Measurements from ENCODE around the gene USF1. TPM values are rescaled to one million over a fixed set of nuclear protein-coding genes. Genes with fewer than 3 reads are reported as not detected.

USF1 gene
- total and polyA plus RNA-seq, 9 of the 15 experiments (the other 6 are each of a cell fraction or from before 2014, with no cell fraction given), result 7.4 to 60.2 (median 54.2) TPM

- no peaks in the 10 kb centered on the region for H3K36me3 ChIP-seq (ENCODE audit: control insufficient read depth, insufficient read depth, low read length)
- H2AFZ ChIP-seq (ENCODE audit: low read depth, low read length), result no peak overlapping the region
- FAIRE-seq (peak; percentile 32), DNase-seq (ENCODE audit: extremely low read depth in 1 of 4, low spot score in 3 of 4) (no peak), ATAC-seq (no peak)
- no peaks in the 10 kb centered on the region for H3K9me3 ChIP-seq (replicated peaks; ENCODE audit: control insufficient read depth, insufficient read depth, low read depth, low read length)
- H3K4me2 ChIP-seq (ENCODE audit: insufficient read depth, low read length), result no peak overlapping the region
- intact Hi-C loops (cut with micrococcal nuclease), result no loop called here
- 0% methylated on average over 2 of the region's 2 CpGs for WGBS (ENCODE audit: insufficient coverage, low coverage, missing lambda C conversion rate)
- peaks cover 11 to 18% of the 10 kb centered on the region in 2 experiments; a peak in 4 of 5 replicates for H3K4me1 ChIP-seq (replicated peaks in 1 of 2; ENCODE audit: control insufficient read depth in 2 of 2, insufficient read depth in 2 of 2, low read length in 2 of 2)
- no peaks in the 10 kb centered on the region for H3K9me1 ChIP-seq (ENCODE audit: control insufficient read depth, insufficient read depth, low read length)
- H3K79me2 ChIP-seq (ENCODE audit: control insufficient read depth, insufficient read depth, low read length), result no peaks in the 10 kb centered on the region
- in situ Hi-C loops (cut with MboI), result loop anchor here (25.0 kb wide), 1 partner anchor 248 kb away; no protein-coding TSS in a partner anchor
- ChIA-PET CTCF (ENCODE audit: low intra/inter-chr PET ratio) (no interaction called here), POLR2A (interaction anchor here (0.5 to 1.8 kb wide), 3 partner anchors 10 to 298 kb away, joined by 3 to 8 read pairs (median 3); no protein-coding TSS in a partner anchor)
- H4K20me1 ChIP-seq (replicated peaks; ENCODE audit: control insufficient read depth, insufficient read depth, low read length), result no peaks in the 10 kb centered on the region
- no TSS peak for BruUV-seq (replicated peaks)
- H3K27ac ChIP-seq (ENCODE audit: extremely low read depth, low read depth, low read length), result no peak overlapping the region
- TF ChIP-seq ATF3 (IDR thresholded peaks at IDR 0.05) (peak; percentile 31; the same call in 1 of the 2 replicates), ATF3 (CRISPR knock-in tag; conservative IDR thresholded peaks at IDR 0.05) (no peak), ESRRB (CRISPR knock-in tag; IDR thresholded peaks at IDR 0.05; ENCODE audit: borderline replicate concordance) (no peak), SAFB2 (IDR thresholded peaks at IDR 0.05; ENCODE audit: borderline replicate concordance, low read depth, low read length, severe bottlenecking) (no peak), JUND (IDR thresholded peaks at IDR 0.05; ENCODE audit: borderline replicate concordance, low read depth, low read length) (peak; percentile 21; the same call in 1 of the 2 replicates), JUND (tag; IDR thresholded peaks at IDR 0.05; ENCODE audit: borderline replicate concordance, low read depth, low read length) (no peak), ZNF41 (CRISPR knock-in tag; conservative IDR thresholded peaks at IDR 0.05) (no peak), KDM1A (IDR thresholded peaks at IDR 0.05) (peak; percentile 38 to 45; a peak in 2 of 4 replicates), PHF21A (IDR thresholded peaks at IDR 0.05; ENCODE audit: borderline replicate concordance, low read depth) (peak; percentile 48; the same call in 1 of the 2 replicates), ZNF655 (CRISPR knock-in tag; IDR thresholded peaks at IDR 0.05) (no peak), FOSL1 (tag; conservative IDR thresholded peaks at IDR 0.05) (0 out of 2 replicates have a peak, but pooled peaks have one; percentile 17)
- H3K27me3 ChIP-seq (ENCODE audit: control insufficient read depth in 2 of 2, insufficient read depth in 2 of 2, low read length in 2 of 2), result no peaks in the 10 kb centered on the region
- no peak overlapping the region for H3K4me3 ChIP-seq
- no peak overlapping the region for H3K9ac ChIP-seq (ENCODE audit: insufficient read depth in 1 of 2, low read depth in 2 of 2, low read length in 2 of 2)
Measured at GRCh38 chr1:161085165-161085564, 39.4 kb upstream of the USF1 start.
